Epithelial cell of proximal tubule (primary cell): Measurements from ENCODE around the gene TIAM1. TPM values are rescaled to one million over a fixed set of nuclear protein-coding genes. Genes with fewer than 3 reads are reported as not detected.
A peak's percentile ranks its signal among the peaks of the same experiment; 100 is the strongest.

Experiments
- DNase-seq: peaks from one replicate; pipeline ENCODE4 v3.0.0-alpha.2; 2011; ENCODE audit warnings: low read depth
- H3K4me3 ChIP-seq: 2 replicates; pipeline ENCODE4 v1.5.1; 2011; ENCODE audit warnings: low read depth, mild to moderate bottlenecking, low read length
- total RNA-seq: library from RNA; depleted of rRNA; stranded (reverse); fragments of >200 nt; gene quantifications from 2 replicates; pipeline ENCODE4 v1.2.3, GENCODE V29; 2015
- TF ChIP-seq, protein P1 (sequence below): conservative IDR thresholded peaks from 2 replicates; pipeline ENCODE4 v1.5.1; 2012; ENCODE audit warnings: low read depth, mild to moderate bottlenecking, low read length

TIAM1 gene
- total RNA-seq, 1 donor from 2014 or later = 3.6 TPM

DNA sequence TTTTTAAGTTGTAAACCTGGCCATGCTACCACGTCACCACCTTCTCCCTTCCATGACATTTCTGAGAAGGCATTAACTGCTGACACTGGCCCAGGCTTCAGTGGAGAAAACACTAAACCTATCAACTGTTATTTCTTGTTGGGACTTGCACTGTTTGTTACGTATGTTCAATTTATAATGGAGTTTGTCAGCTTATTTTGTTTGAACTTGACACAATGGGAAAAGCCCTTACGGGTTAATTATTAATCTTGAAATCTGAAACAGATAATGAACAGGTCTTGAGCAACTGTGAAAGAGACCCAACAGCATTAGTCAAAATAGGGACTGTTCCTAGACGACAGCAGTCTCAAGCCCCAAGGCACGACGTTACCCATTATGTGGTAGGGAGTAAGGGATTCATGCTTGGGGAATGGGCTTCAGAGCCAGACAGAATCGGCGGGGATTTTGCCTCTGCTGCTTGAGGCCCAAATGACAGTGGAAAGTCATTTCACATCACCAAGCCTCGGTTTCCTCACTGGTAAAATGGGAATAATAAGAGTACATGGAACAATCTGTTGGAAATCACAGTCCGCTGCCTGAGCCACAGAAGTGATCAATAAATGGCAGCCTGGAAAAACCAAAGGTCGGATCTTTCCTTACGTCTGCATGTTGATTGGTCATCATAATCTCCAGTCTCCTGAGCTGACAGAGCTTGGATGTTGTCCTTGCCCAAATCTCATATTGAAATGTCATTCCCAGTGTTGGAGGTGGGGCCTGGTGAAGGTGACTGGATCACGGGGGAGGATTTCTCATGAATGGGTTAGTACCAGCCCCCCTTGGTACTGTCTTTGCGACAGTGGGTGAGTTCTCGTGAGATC is 44.5 kb downstream of the TIAM1 start:
- no peak overlapping the region for H3K4me3 ChIP-seq
- DNase-seq = peak; percentile 63
- TF ChIP-seq, protein P1, sequence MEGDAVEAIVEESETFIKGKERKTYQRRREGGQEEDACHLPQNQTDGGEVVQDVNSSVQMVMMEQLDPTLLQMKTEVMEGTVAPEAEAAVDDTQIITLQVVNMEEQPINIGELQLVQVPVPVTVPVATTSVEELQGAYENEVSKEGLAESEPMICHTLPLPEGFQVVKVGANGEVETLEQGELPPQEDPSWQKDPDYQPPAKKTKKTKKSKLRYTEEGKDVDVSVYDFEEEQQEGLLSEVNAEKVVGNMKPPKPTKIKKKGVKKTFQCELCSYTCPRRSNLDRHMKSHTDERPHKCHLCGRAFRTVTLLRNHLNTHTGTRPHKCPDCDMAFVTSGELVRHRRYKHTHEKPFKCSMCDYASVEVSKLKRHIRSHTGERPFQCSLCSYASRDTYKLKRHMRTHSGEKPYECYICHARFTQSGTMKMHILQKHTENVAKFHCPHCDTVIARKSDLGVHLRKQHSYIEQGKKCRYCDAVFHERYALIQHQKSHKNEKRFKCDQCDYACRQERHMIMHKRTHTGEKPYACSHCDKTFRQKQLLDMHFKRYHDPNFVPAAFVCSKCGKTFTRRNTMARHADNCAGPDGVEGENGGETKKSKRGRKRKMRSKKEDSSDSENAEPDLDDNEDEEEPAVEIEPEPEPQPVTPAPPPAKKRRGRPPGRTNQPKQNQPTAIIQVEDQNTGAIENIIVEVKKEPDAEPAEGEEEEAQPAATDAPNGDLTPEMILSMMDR = no peak

- TF ChIP-seq, protein P1 = no peak
- H3K4me3 ChIP-seq = no peak overlapping the region
- peak; percentile 77 for DNase-seq
These were observed 45.3 kb downstream of the TIAM1 start for GRCh38 chr21:31298618-31299269.

DNA sequence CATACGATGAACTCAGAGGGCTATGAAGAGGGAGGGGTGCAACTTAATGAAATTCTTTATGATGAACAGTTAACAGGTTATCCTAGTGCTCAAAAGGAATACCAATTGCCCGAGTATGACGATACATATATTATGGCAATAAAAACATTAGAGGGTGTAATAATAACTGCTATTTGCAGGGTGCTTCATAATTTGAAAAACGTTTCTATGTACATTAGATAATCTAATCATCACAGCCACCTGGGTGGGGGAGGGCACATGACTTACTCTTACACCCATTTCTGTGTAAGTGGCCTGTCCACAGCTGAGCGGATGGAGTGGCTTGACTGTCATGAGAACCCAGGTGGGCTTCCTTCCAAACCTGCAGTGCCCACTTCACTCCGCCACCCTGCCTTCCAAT is 46.3 kb downstream of the TIAM1 start:
- H3K4me3 ChIP-seq = no peak overlapping the region
- DNase-seq = no peak
- TF ChIP-seq, protein P1 = no peak

- no peak overlapping the region for H3K4me3 ChIP-seq
- TF ChIP-seq, protein P1 = no peak
- no peak for DNase-seq
These were observed 48.4 kb downstream of the TIAM1 start for GRCh38 chr21:31295676-31296075.

- no peak overlapping the region for H3K4me3 ChIP-seq
- no peak for DNase-seq
- TF ChIP-seq, protein P1 = no peak
These were observed 49.4 kb downstream of the TIAM1 start for GRCh38 chr21:31294691-31295090.

DNA sequence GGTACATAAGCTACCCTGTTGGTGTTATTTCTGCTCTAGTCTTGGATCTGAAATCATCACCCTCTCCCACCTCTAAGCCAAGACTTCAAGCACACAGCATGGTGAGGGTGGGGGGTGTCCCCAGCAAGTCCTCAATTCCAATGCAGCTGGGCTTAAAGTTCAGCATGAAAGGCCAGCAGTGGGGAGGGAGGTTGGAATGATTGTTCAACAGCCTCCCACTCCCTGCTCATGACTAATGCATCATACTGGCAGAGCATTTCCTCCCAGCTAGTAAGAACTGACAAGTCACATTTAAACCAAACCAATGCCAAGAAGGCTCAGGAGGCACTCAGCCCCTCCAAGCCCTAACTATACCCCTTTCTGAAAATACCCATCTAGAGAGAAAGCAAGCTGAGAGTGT is 50.1 kb downstream of the TIAM1 start:
- TF ChIP-seq, protein P1 = no peak
- H3K4me3 ChIP-seq = no peak overlapping the region
- peak; percentile 82 for DNase-seq
